Ascending aorta (tissue), 2 donors: ENCODE results near the gene TSPAN18. TPM values are rescaled to one million over a fixed set of nuclear protein-coding genes. Genes with fewer than 3 reads are reported as not detected.

Experiments used
- DNase-seq, 2 donors: peaks; one replicate each; pipeline ENCODE4 v3.0.0-alpha.2; 2019; ENCODE audit warnings: low spot score in 2 of 2
- H3K27ac ChIP-seq, 2 donors: fragments of 200-600 bp; sonication (generic); one replicate each; pipeline ENCODE4 v1.5.1; 2016 to 2017; ENCODE audit warnings: mild to moderate bottlenecking in 1 of 2
- H3K27me3 ChIP-seq: fragments of 200-600 bp; sonication (generic); one replicate; pipeline ENCODE4 v1.5.1; 2017
- H3K36me3 ChIP-seq, 2 donors: fragments of 200-600 bp; sonication (generic); one replicate each; pipeline ENCODE4 v1.5.1; 2016
- H3K4me1 ChIP-seq, 2 donors: fragments of 200-600 bp; sonication (generic); one replicate each; pipeline ENCODE4 v1.5.1; 2016 to 2017; ENCODE audit warnings: mild to moderate bottlenecking in 1 of 2
- H3K4me3 ChIP-seq, 2 donors: fragments of 200-600 bp; sonication (generic); one replicate each; pipeline ENCODE4 v1.5.1; 2016 to 2017; ENCODE audit warnings: mild to moderate bottlenecking in 1 of 2
- H3K9me3 ChIP-seq, 2 donors: fragments of 200-600 bp; sonication (generic); one replicate each; pipeline ENCODE4 v1.5.1; 2016
- CTCF ChIP-seq, 3 experiments: fragments of 200-600 bp in 2 of 3; fragments of 450-650 bp in 1 of 3; sonication (generic) in 2 of 3; IDR thresholded peaks; one replicate each; pipeline ENCODE4 v1.5.1; 2016 to 2019; ENCODE audit warnings: antibody characterized with exemption in 3 of 3, mild to moderate bottlenecking in 1 of 3, moderate library complexity in 1 of 3
- intact Hi-C: fragments of 100-400 bp; cut with DNase I; formaldehyde crosslinking; loops from one replicate; pipeline ENCODE4 v1.15.1; 2023
- total RNA-seq: library from RNA; depleted of rRNA; stranded (reverse); fragments of >200 nt; gene quantifications from one replicate; pipeline ENCODE4 v1.1.0, GENCODE V29; 2016

Gene TSPAN18
- total RNA-seq, 1 donor from 2014 or later = 21.3 TPM

DNA sequence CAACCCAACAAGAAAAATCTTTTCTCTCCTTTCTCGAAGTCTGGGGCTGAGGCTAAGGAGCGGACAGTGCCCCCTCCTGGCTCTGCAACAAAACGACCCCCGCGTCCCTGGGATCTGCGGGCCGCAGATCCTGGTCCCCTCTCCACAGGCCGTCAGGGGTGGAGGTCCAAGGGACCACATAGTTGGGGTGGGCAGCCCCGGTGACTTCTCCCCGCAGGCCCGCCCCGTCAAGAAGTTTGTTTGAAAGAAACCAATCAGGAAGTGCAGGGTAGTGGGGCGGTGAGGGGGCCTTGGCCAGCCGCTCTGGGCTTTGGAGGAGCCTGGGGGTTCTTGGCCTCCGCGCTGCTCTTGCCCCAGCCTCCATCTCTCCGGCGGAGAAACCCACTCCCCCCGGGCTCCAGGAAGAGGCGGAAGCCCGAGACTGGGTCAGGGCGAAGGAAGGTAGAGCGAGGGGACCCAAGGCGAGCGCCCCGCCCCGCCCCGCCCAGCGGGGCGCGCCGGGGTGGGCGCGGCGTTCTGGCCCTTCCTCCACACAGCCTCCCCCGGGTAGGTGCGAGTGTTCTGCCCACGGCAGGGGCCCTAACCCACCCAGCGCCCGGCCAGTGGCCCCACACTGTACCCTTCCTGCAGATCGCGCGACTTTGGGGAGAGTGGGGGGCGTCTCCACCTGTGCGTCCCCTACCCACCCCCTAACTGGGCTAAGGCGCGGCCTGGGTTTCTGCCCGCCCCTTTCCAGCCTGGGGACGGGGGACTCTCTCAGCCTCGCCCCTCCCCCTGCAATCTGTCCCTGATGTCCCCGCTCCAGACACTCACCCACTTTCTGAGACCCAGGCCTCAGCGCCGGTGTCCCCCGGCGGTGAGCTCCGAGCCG is 222.6 kb downstream of the TSPAN18 start:
- Histone ChIP-seq H3K27ac (peak overlapping the region; percentile 58 to 59), H3K4me1 (no peaks in the 10 kb centered on the region), H3K4me3 (peak overlapping the region; percentile 83 to 91), H3K27me3 (no peaks in the 10 kb centered on the region), H3K9me3 (no peaks in the 10 kb centered on the region), H3K36me3 (no peaks in the 10 kb centered on the region)
- DNase-seq = no peak
- intact Hi-C loops = loop anchor here (10.0 kb wide), 1 partner anchor 855 kb away; the partner anchor contains the start of gene SLC35C1
- peak; percentile 16 to 46 (median 45) for TF ChIP-seq CTCF (IDR thresholded peaks at IDR 0.05)

- Histone ChIP-seq H3K4me3 (peak overlapping the region; percentile 83 to 91), H3K9me3 (no peaks in the 10 kb centered on the region), H3K4me1 (no peaks in the 10 kb centered on the region), H3K36me3 (no peaks in the 10 kb centered on the region), H3K27me3 (no peaks in the 10 kb centered on the region), H3K27ac (peak overlapping the region; percentile 58 to 59)
- DNase-seq = no peak
- intact Hi-C loops = no loop called here
- TF ChIP-seq CTCF (IDR thresholded peaks at IDR 0.05) = no peak
Measured at GRCh38 chr11:44950031-44950624, 223.4 kb downstream of the TSPAN18 start.

- H3K36me3 ChIP-seq = no peaks in the 10 kb centered on the region
- peak; percentile 37 to 66 (median 58) for TF ChIP-seq CTCF (IDR thresholded peaks at IDR 0.05)
- H3K27me3 ChIP-seq = no peaks in the 10 kb centered on the region
- peak within 1 kb of the TSS; percentile 58 to 59 for H3K27ac ChIP-seq
- H3K4me1 ChIP-seq = no peaks in the 10 kb centered on the region
- intact Hi-C loops = no loop called here
- peak within 1 kb of the TSS; percentile 83 to 91 for H3K4me3 ChIP-seq
- DNase-seq = peak; percentile 43 to 88
- H3K9me3 ChIP-seq = no peaks in the 10 kb centered on the region
Measured at GRCh38 chr11:44950625-44951476, 224.1 kb downstream of the TSPAN18 start, which contains the start of gene TP53I11. TP53I11 (minus strand) TSS chr11:44950883; CDS start chr11:44938335, 12,548 bp downstream.

DNA sequence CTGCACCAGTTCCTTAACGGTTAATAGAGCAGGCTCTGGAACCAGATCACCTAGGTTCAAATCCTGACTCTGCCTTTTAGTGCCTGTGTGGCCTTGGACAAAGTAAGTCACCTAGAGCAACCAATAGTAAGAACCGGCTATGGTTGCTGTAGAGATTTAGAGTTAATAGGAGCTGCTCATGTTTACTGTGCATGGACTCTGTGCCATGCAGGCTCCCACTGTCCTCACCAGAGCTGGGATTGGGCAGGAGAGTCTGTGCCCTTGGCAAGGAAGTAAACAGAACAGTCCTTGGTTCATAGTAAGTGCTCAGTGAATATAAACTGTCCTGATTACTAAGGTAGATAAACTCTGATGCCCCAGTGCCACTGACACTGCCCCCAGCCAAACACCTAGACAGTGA is 225.3 kb downstream of the TSPAN18 start:
- H3K4me1 ChIP-seq = no peaks in the 10 kb centered on the region
- TF ChIP-seq CTCF (IDR thresholded peaks at IDR 0.05) = no peak
- H3K36me3 ChIP-seq = no peaks in the 10 kb centered on the region
- no peaks in the 10 kb centered on the region for H3K27me3 ChIP-seq
- intact Hi-C loops = no loop called here
- DNase-seq = no peak
- H3K27ac ChIP-seq = no peak overlapping the region
- no peaks in the 10 kb centered on the region for H3K9me3 ChIP-seq
- H3K4me3 ChIP-seq = no peak overlapping the region

- Histone ChIP-seq H3K9me3 (no peaks in the 10 kb centered on the region), H3K4me3 (no peak overlapping the region), H3K4me1 (no peaks in the 10 kb centered on the region), H3K27me3 (no peaks in the 10 kb centered on the region), H3K27ac (no peak overlapping the region), H3K36me3 (no peaks in the 10 kb centered on the region)
- TF ChIP-seq CTCF (IDR thresholded peaks at IDR 0.05) = no peak
- intact Hi-C loops = no loop called here
- DNase-seq = no peak
Measured at GRCh38 chr11:44952500-44953260, 225.9 kb downstream of the TSPAN18 start.
